Dermis microvascular lymphatic vessel endothelial cell (primary cell): Measurements from ENCODE around the gene YTHDC1. TPM values are rescaled to one million over a fixed set of nuclear protein-coding genes. Genes with fewer than 3 reads are reported as not detected.
A peak's percentile ranks its signal among the peaks of the same experiment; 100 is the strongest.
"Not testable (repeated sequence)": the region's sequence is repeated elsewhere in the genome, so short reads cannot be mapped to it uniquely, and the experiment has no call there.

Experiments used
- DNase-seq, 2 donors: peaks; one replicate each; pipeline versions ENCODE4 v3.0.0 to v3.0.0-alpha.2; 2010; ENCODE audit warnings: low read depth in 2 of 2
- total RNA-seq: library from RNA; depleted of rRNA; stranded (reverse); fragments of >200 nt; gene quantifications from 2 replicates; pipeline ENCODE4 v1.2.1, GENCODE V29; 2014

YTHDC1 gene
- total RNA-seq, 1 donor from 2014 or later, result 24.9 TPM

DNA sequence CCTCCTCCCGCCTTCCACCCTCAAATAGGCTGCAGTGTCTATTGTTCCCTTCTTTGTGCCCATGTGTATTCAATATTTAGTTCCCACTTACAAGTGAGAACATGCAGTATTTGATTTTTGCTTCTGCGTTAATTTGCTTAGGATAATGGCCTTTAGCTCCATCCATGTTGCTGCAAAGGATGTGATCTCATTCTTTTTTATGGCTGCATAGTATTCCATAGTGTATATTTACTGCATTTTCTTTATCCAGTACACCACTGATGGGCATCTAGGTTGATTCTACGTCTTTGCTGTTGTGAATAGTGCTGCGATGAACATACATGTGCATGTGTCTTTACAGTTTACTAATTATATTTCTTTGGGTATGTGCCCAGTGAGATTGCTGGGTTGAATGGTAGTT lies 52.8 kb downstream of the YTHDC1 start:
- DNase-seq, result no peak

DNA sequence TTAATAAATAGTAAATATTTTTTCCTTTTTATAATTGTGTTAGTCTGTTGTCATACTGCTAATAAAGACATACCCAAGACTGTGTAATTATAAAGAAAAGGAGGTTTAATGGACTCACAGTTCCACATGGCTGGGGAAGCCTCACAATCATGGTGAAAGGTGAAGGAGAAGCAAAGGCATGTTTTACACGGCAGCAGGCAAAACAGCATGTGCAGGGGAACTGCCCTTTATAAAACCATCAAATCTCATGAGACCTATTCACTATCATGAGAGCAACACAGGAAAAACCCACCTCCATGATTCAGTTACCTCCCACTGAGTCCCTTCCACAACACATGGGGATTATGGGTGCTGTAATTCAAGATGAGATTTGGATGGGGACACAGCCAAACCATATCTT lies 58.6 kb downstream of the YTHDC1 start:
- DNase-seq, result no peak

DNA sequence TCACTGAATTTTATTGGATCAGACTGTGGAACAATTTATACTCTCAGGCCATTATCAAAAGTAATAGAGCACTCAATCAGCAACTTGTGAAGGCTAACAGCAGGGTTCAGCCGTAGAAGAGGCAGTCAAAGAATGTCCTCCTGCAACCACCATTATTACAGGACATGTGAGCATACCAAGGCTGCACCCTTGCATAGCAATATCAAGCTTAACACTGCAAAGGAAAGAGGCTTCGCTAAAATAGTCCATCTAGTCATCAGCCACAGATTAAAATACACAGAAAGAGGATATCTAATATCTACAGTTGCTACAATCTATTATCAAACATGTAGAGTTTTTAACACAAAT lies 61.5 kb downstream of the YTHDC1 start:
- no peak for DNase-seq

DNA sequence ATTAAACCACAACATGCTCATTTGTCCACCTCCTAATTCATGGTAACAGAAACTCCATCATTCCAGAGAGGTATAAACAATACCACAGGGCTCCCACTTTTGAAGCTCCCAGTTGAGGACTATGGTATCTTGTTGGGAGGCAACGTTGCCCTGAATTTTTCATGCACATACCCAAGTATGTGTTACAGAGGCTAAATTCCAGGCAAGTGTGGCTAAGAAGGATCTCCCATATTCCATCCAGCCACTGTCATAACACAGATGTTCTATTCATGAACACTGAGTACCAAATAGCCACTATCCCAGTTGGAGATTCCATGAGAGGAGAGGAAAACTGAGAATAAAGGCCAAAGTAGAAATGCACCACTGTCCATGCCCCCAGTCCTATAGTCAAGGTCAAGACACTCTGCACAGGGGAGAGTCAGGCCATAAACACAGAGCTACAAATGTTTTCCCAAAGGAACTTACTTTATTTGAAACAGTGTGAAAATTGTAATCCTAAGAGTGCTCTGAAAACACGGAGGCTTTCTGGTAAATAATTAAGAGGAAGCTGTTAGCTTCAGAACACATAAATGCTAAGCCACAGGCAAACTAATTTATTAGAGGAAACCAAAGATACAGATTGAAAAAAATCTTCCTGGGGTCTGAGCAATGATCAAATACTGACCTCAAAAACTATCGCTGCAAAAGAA lies 62.0 kb downstream of the YTHDC1 start:
- DNase-seq, result no peak

DNA sequence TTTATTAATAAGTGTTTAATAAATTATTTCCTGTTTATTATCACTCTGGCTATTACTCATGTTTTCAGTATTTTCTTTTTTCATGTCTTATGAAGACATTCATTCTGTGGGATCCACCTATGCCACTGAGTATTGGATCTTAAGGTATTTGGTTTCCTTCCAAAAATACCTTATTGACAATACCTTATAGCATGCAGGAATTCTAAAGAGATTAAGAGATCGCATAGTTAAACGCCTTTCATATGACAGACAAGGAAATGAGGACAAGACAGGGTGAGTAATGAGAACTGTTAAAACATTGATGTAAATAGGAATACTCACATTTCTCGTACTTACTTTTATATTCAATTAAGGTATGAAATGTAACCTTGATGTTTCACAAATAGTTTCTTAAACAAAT lies 66.2 kb downstream of the YTHDC1 start:
- no peak for DNase-seq

DNA sequence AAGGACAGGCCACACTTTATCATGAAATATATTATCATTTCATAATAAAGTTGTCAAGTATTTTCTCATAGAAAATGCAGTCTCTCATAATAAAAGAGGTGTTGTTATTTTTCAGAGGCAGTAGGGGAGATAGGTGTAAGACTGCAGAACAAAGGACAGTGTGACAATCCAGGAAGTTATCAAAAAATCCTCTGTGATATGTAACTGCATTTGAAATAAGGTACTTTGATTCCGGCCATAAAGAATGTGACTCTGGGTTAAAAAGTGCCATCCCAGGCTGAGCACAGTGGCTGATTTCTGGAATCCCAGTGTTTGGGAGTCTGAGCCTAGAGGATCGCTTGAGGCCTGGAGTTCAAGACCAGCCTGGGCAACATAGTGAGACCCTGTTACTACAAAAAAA lies 66.8 kb downstream of the YTHDC1 start:
- DNase-seq, result no peak

DNA sequence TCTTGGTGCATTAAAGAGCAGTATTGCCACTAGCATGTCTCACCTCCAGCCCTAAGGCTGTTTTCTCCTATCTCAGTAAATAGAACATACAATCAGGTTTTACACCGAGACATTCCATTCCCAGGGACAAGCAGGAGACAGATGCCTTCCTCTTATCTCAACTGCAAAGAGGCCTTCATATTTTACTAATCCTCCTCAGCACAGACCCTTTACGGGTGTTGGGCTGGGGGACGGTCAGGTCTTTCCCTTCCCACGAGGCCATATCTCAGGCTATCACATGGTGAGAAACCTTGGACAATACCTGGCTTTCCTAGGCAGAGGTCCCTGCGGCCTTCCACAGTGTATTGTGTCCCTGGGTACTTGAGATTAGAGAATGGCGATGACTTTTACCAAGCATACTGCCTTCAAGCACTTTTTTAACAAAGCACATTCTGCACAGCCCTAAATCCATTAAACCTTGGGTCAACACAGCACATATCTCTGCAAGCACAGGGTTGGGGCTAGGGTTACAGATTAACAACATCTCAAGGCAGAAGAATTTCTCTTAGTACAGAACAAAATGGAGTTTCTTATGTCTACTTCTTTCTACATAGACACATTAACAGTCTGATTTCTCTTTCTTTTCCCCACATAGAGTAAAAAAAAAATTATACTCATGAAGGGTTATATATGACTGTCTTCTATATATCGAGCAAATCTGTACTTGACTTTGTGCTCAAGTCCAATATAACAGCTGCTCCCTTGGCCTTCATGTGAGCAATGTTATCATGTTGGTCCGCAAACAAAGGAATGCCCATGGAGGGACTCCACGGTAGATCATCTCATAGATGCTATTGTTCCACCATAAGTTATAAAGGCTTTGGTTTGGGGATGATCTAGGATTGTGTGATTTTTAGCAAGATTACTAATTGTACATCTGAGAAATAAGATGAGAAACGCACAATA lies 67.8 kb downstream of the YTHDC1 start:
- not testable (repeated sequence) for DNase-seq

DNA sequence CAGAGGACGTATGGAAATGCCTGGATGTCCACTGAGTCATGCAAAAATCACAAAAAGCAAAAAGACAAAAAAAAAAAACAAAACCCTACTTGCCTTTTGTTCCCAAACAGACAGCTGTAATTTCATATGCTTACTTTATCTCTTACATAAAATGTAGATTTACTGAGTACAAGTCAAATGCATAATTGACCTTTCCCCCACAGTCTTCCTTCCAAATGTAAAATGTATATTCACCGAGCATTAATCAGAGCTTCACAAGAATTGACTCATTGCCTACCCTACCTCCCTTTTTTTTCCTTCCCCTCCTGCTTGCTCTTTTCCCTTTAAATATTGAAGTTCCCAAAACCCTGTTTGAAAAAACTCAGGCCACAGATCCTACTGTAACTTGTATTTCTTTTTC lies 71.9 kb downstream of the YTHDC1 start:
- DNase-seq, result no peak

DNA sequence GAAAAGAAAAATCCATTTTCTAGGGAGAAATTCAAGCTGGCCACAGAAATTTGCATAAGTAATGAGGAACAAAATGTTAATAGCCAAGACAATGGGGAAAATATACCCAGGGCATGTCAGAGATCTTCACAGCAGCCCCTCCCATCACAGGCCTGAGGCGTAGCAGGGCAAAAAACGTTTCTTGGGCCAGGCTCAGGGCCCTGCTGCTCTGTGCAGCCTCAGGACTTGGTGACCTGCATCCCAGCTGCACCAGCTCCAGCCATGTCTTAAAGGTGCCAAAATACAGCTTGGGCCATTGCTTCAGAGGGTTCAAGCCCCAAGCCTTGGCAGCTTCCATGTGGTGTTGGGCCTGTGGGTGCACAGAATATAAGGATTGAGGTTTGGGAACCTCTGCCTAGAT lies 72.3 kb downstream of the YTHDC1 start:
- no peak for DNase-seq

DNA sequence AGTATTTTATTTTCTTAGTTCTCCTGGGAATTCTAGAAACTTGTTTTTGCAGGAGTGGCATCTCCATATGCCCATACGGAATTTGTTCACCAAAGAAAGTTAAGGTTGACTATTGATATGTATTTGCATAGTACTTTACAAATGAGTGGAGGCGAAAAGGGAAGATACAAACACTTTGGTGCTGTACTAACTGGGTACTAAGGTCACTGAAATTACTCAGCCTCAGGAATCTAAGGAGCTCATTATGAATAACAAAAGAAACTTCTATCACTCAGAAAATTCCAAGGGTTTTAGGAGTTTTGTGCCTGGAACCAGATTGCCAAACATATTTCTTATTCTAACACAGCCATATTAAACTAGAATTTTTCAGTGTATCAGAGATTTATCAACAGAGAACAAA lies 77.0 kb downstream of the YTHDC1 start:
- DNase-seq, result no peak

DNA sequence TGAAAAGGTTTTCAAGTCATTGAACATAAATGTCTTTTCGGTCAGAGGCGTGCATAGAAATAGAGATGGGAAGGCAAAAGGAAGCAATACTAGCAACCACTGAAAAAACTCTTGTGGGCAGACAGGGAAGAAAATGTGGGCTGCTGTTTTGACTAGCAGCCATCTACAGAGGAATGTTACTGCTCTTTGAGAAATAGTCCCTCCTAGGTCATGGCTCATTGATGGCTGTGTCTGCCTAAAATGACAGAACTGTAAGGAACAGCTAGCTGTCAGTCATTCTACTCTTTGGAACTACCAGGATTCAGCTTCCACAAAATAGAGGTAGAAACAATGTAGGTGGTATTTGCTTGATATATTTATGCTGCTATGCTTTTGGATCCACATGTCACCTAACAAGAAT lies 77.5 kb downstream of the YTHDC1 start:
- no peak for DNase-seq

DNA sequence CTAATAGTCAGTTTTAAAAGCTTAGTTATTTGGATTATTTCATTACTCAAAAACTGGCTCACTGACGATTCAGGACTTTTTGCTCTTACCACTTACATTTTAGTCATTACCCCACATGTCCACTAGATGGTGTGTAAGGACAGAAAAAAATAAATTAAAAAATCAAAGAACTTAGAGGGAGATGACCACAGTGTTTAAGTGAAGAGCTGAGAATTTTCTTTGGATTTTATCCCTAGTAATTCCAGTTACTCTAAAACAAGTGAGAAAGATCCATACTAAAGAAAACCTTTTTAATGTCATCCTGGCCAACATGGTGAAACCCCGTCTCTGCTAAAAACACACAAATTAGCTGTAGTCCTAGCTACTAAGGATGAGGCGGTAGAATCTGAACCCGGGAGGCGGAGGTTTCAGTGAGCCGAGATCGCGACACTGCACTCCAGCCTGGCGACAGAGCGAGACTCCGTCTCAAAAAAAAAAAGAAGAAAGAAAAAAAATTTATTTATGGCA lies 78.0 kb downstream of the YTHDC1 start:
- DNase-seq, result peak; percentile 42 to 56

DNA sequence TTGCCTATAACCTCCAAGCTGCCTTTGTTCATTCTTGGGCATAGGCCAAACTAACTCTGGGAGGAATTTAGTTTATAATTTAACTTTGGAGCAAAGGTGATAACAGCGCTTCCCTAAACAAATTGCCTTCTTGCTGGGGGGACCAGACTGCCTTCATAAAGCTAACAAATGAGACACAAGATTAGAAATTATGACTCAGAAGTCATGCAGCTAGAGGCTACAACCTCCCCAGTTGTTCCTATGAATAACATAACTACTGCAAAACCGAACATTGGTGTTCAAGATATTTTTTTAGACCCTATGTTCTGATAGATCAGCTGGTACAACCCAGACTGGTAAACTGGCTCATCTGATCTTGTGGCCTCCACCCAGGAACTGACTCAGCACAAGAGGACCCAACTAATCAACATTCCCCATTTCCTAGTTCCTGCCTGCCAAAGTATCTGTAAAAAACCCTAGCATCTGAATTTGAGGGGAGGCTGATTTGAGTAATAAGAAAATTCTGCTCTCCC lies 82.4 kb downstream of the YTHDC1 start:
- DNase-seq, result no peak

DNA sequence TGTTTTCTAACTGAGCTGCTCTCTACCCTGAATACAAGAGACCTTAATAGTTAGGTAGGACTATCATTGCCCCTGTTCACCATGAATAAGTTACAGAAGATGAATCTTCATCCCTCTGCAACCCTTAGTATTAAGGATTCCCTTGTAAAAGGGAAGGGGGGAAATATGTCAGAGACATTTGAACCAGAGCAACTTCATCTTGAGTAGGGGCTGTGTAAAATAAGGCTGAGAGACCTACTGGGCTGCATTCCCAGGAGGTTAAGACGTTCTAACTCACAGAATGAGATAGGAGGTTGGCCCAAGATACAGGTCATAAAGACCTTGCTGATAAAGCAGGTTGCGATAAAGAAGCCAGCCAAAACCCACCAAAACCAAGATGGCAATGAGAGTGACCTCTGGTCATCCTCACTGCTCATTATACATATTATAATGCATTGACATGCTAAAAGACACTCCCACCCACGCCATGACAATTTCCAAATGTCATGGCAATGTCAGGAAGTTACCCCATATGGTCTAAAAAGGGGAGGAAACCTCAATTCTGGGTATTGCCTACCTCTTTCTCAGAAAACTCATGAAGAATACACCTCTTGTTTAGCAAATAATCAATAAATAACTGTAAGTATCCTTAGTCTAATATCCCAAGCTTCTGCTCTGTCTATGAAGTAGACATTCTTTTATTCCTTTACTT lies 84.9 kb downstream of the YTHDC1 start:
- no peak for DNase-seq

Other genes starting within 250 kb of the YTHDC1 start
- gene TMPRSS11F, start 220.2 kb downstream of the YTHDC1 start, total RNA-seq, result not detected in 2 replicates
- not detected in 2 replicates for gene TMPRSS11B, start 104.4 kb downstream of the YTHDC1 start, total RNA-seq
- gene TMPRSS11E, start 97.4 kb upstream of the YTHDC1 start, total RNA-seq, result not detected in 2 replicates
- gene UGT2B17, start 226.2 kb upstream of the YTHDC1 start, total RNA-seq, result not detected in 2 replicates